BJ (cell line): ENCODE measurements around the gene MSLN. TPM values are rescaled to one million over a fixed set of nuclear protein-coding genes. Genes with fewer than 3 reads are reported as not detected.

Experiments used
- CTCF ChIA-PET: fragments of 350-600 bp; formaldehyde crosslinking; extraction: SDS; loops from one replicate; lab custom pipeline; 2021; ENCODE audit warnings: antibody characterized with exemption, inconsistent platforms; lab: Yijun Ruan, JAX
- POLR2A ChIA-PET: fragments of 300-600 bp; sonication (Branson Sonifier 250); formaldehyde crosslinking; extraction: SDS; loops from one replicate; lab custom pipeline; 2021; ENCODE audit warnings: antibody characterized with exemption; lab: Charles Lee
- DNase-seq: peaks from one replicate; pipeline ENCODE4 v3.0.0-alpha.2; 2011; ENCODE audit warnings: low read depth
- H3K27me3 ChIP-seq: 2 replicates; pipeline ENCODE4 v1.6.0; 2011; ENCODE audit warnings: low read length; ENCODE audit not compliant: control insufficient read depth, insufficient read depth
- H3K36me3 ChIP-seq: 2 replicates; pipeline ENCODE4 v1.5.1; 2011; ENCODE audit warnings: low read length; ENCODE audit not compliant: control insufficient read depth, insufficient read depth
- H3K4me3 ChIP-seq: 2 replicates; pipeline ENCODE4 v1.5.1; 2011; ENCODE audit warnings: low read depth, mild to moderate bottlenecking, control low read depth, low read length
- CTCF ChIP-seq: IDR thresholded peaks from 2 replicates; pipeline ENCODE4 v1.5.1; 2011; ENCODE audit warnings: low read depth, mild to moderate bottlenecking, control low read depth, inconsistent platforms, low read length, moderate library complexity; ENCODE audit not compliant: insufficient read depth
- polyA plus RNA-seq: library from polyadenylated mRNA; depleted of rRNA; stranded (reverse); fragments of >200 nt; gene quantifications from 2 replicates; pipeline ENCODE4 v1.2.3, GENCODE V29; 2011

MSLN gene
- polyA plus RNA-seq, 1 experiment, result 0.67 TPM

GRCh38 chr16:723695-724094 lies 36.8 kb upstream of the MSLN start:
- no peaks in the 10 kb centered on the region for H3K27me3 ChIP-seq
- DNase-seq, result no peak
- H3K36me3 ChIP-seq, result peaks cover 2% of the 10 kb centered on the region; the same call in 1 of the 2 replicates
- H3K4me3 ChIP-seq, result no peak overlapping the region
- CTCF ChIA-PET, result interaction anchor here (1.1 to 2.9 kb wide), 3 partner anchors 8 to 13 kb away, joined by 4 to 18 read pairs (median 14); partner anchors contain the start of gene METRN
- POLR2A ChIA-PET, result no interaction called here
- TF ChIP-seq CTCF, result no peak

GRCh38 chr16:724188-725040 lies 36.1 kb upstream of the MSLN start:
- Histone ChIP-seq H3K27me3 (no peaks in the 10 kb centered on the region), H3K36me3 (0 out of 2 replicates have a peak, but pooled peaks cover 2% of the 10 kb centered on the region), H3K4me3 (no peak overlapping the region)
- TF ChIP-seq CTCF, result no peak
- no peak for DNase-seq
- ChIA-PET POLR2A (no interaction called here), CTCF (interaction anchor here (1.1 to 2.9 kb wide), 3 partner anchors 9 to 16 kb away, joined by 3 to 18 read pairs (median 14); partner anchors contain the start of genes CIAO3 and METRN)

GRCh38 chr16:725041-725376 lies 35.5 kb upstream of the MSLN start:
- POLR2A ChIA-PET, result no interaction called here
- DNase-seq, result no peak
- CTCF ChIA-PET, result interaction anchor here (1.1 to 2.9 kb wide), 3 partner anchors 9 to 15 kb away, joined by 3 to 18 read pairs (median 14); partner anchors contain the start of genes CIAO3 and METRN

GRCh38 chr16:725463-726187 lies 34.9 kb upstream of the MSLN start:
- CTCF ChIA-PET, result interaction anchor here (1.1 to 2.9 kb wide), 4 partner anchors 10 to 15 kb away, joined by 3 to 18 read pairs (median 8); partner anchors contain the start of genes CIAO3 and METRN
- H3K4me3 ChIP-seq, result no peak overlapping the region
- POLR2A ChIA-PET, result no interaction called here
- no peak for DNase-seq
- H3K27me3 ChIP-seq, result no peaks in the 10 kb centered on the region
- TF ChIP-seq CTCF, result no peak
- 0 out of 2 replicates have a peak, but pooled peaks cover 2% of the 10 kb centered on the region for H3K36me3 ChIP-seq

More at GRCh38 chr16:725041-725376, 35.5 kb upstream of the MSLN start:
- Histone ChIP-seq H3K27me3 (no peaks in the 10 kb centered on the region), H3K36me3 (0 out of 2 replicates have a peak, but pooled peaks cover 2% of the 10 kb centered on the region), H3K4me3 (no peak overlapping the region)
- no peak for TF ChIP-seq CTCF

- ChIA-PET POLR2A (no interaction called here), CTCF (interaction anchor here (1.3 to 2.9 kb wide), 3 partner anchors 10 to 15 kb away, joined by 3 to 18 read pairs (median 14); partner anchors contain the start of gene METRN)
- DNase-seq, result no peak
These were observed 34.4 kb upstream of the MSLN start for GRCh38 chr16:726188-726437.

More at GRCh38 chr16:726188-726437, 34.4 kb upstream of the MSLN start:
- 0 out of 2 replicates have a peak, but pooled peaks cover 2% of the 10 kb centered on the region for H3K36me3 ChIP-seq
- TF ChIP-seq CTCF, result no peak
- no peaks in the 10 kb centered on the region for H3K27me3 ChIP-seq
- H3K4me3 ChIP-seq, result no peak overlapping the region
